Smooth muscle cell (in vitro differentiated cells): ENCODE measurements around the gene KIZ. TPM values are rescaled to one million over a fixed set of nuclear protein-coding genes. Genes with fewer than 3 reads are reported as not detected.

Source experiments
- polyA plus RNA-seq: library from polyadenylated mRNA; unstranded; fragments of >200 nt; fragmentation: Nextera tagmentation; extraction: Ambion mirVana; gene quantifications from 2 replicates; pipeline ENCODE4 v1.2.1, GENCODE V29; 2016
- small RNA-seq: library from RNA; depleted of rRNA; stranded (forward); fragments of <200 nt; gene quantifications from one replicate; pipeline ENCODE3, GENCODE V24; 2014
- total RNA-seq: library from RNA; depleted of rRNA; stranded (reverse); fragments of >200 nt; gene quantifications from 2 replicates; pipeline ENCODE4 v1.2.3, GENCODE V29; 2014

The KIZ gene
- total and polyA plus RNA-seq, 2 experiments from 2014 or later: 19.2 to 20.9 TPM

Small RNA genes within 50 kb of the gene (small RNA-seq; reads per million reads assigned to genes)
- not detected for gene RNA5SP477

Other genes starting within 250 kb of the KIZ start
- gene LINC00237, start 19.7 kb upstream of the KIZ start, total RNA-seq: not detected in 2 replicates
- not detected in 2 replicates for gene LINC00237, start 19.7 kb upstream of the KIZ start, polyA plus RNA-seq
- gene XRN2, start 177.2 kb downstream of the KIZ start, total RNA-seq: 83.7 and 90.2 TPM in 2 replicates
- 41.3 and 43.4 TPM in 2 replicates for gene XRN2, start 177.2 kb downstream of the KIZ start, polyA plus RNA-seq